HG02970 (cell line): ENCODE data around the gene UNC79.
A peak's percentile ranks its signal among the peaks of the same experiment; 100 is the strongest.

Experiments
- ATAC-seq: cut with Tn5 transposase; IDR thresholded peaks from one replicate; pipeline ENCODE4 v1.9.1; 2021; ENCODE audit warnings: mild to moderate bottlenecking, moderate library complexity, moderate number of reproducible peaks; ENCODE audit not compliant: unreplicated experiment, low FRiP score

Gene UNC79

DNA sequence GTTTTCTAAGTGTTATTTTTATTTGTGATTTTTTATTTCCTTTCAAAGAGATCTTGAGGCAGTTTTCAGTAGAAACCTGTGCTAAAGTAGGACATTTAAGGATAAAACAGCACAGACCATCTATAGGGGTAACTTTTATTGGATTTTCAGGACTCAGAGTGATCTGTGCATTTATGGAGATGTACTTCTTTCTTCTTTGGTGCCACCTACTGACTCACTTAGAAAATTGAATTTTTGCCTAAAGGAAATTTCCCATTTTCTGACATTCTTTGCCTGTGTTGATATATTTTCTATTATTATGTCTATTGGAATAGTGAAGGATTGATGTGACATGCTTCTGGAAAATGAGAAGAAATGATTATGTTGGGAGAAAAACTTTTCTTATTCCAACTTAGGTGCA is 113.0 kb downstream of the UNC79 start:
- no peak for ATAC-seq

DNA sequence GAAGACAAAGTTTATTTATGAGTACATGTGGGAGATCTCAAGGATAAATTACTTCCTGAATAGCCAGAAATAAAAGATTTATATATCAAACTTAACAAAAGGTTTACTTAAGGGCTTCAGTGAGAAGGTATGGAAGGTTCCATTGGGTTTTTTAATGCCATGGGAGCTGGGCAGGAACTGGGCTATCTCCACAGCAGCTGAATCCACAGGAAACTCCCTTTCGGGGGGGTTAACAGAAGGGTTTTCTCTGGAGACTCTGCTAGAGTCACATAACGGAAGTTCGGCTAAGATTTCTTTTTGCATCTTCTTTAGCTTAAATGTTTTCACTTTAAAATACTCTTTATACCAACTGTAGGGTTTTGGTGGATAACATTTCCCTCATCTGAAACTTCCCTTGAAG is 113.5 kb downstream of the UNC79 start:
- ATAC-seq, result no peak

DNA sequence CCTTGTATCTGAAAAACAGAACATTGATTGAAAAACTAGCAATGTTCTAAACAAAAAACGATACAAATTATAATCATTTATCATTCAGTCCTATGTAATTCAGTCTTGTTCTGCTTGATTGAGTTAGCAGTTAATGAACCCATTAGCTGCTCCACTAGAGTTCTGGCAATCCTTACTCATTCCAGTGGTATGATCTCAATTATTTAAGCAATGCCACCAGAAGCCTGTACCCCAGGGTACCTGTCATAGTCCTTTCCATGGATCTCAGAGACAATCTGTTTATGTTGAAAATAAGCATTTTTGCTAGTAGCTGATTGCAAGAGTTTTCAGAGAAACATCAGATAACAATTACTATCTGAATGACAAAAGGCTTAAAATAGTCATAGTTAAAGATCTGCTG is 115.9 kb downstream of the UNC79 start:
- ATAC-seq, result no peak

GRCh38 chr14:93548102-93548843 is 117.5 kb downstream of the UNC79 start:
- peak; percentile 73 for ATAC-seq

- ATAC-seq, result no peak
Measured at GRCh38 chr14:93549595-93549994, 118.9 kb downstream of the UNC79 start.

- ATAC-seq, result no peak
Measured at GRCh38 chr14:93564918-93565317, 134.2 kb downstream of the UNC79 start.

DNA sequence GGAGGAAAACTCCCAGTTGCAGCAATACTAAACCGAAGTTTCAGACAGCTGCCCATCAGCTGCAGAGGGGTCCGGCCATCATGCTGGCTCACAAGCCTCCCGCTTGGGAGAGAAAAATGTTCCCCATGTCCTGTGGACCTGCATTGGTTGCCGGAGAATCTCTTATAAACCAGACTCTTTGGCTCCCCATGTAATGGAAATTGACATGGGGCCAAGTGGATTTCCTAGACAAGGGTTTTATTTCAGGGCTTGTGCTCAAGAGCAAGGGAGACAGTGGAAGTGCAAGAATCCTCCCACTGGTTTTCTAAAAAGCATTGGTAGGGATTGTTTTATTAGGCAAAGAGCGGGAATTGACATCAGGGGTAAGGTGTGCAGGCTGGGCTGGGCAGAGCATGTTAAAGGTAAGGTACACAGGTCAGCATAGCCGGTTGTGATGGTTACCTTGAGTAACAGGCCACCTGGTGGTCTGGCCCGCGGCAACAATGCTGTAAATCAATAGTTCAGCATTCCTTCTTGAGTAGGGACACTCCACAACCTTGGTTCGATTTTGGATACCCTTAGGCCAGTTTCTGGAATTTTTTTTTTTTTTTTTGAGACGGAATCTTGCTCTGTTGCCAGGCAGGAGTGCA is 135.4 kb downstream of the UNC79 start:
- ATAC-seq, result no peak

DNA sequence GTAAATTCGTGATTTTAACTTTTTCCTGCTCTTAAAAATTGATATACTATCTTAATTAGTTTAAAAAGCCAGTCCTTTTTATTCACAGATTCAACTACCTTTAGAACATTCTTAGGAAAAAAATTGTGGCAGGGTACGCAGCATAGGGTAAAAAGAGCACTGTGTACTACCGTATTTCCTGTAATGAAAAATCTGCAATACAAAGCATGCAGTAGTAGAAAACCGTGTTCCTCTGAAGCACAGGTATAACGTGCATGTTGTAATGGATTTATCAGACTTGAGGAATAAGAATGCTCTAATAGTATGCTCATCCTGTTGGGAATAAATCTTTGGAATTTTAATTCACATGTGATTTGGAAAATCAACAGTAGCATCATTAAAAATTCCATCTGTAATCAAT is 140.5 kb downstream of the UNC79 start:
- ATAC-seq, result no peak

- ATAC-seq, result no peak
Measured at GRCh38 chr14:93579178-93579577, 148.4 kb downstream of the UNC79 start.

DNA sequence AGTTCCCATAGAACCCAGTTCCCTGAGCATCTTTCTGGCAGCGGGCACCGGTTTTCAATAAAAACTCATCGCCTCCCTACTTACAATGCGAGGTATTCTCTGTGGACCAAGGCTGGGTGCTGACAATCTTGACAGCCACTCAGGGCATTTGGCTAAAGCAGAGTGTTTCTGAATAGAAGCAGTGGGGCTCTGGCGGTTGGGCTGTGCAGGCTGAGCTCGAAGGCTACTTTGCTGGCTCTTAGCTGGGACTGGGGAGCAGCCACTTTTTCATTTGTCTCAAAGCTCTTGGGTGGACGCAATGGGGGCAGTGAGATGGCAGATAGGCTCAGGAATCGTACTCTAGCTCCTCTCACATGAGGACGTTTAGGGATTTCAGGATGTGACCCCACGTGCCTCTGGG is 151.8 kb downstream of the UNC79 start:
- no peak for ATAC-seq

DNA sequence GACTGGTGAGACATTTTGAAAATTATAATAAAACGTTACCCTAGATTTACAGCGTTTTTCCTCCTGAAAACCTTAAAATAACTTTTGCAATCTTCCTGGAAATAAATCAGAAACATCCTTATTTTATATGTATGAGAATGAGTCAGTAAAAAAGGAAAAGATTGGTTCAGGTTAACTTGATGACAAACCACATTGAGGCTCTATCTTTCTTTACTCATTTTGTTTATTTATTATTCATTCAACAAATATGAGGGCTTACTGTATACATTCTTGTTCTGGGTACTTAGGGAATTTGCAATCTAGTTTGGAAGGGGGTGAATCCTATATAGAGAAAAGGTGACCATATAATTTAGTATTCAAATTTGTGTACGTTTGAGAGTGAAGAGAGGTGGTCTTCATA is 156.6 kb downstream of the UNC79 start:
- ATAC-seq, result no peak

DNA sequence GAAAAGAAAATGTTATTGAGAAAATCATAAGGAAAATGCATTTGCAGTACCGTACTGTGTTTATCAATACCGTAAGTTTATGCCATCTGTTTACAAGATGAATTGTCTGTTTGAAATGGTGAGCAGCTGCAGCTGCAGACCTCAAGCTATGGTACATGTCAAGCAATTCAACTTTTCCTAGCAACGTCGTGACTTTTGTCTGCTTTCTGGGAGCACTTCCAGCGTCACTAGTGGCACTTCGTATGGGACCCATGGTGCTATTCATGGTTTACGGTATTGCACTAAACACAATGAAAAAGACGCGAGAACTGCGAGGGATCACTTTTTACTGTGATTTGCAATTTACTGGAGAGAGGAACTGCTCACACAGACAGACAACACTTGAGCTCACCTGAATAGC is 160.8 kb downstream of the UNC79 start:
- no peak for ATAC-seq

DNA sequence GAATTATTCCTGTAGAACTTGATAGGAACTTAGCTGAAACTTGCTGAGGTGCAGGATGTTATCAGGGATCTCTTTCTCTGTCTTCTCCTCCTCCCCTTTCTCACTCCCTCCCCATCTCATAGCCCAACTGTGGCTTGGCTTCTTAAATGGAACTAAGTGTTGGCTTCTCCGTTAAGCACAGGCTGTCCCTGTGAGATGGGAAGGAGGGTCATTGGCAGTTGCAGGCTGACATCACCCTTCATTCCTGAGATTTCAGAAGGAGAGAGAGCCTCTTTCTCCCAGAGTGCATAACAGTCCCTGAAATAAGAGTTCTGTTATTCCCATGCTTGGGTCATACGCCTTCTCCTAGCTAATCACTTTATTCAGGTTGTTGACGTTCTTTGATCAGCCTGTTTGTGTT is 162.0 kb downstream of the UNC79 start:
- ATAC-seq, result no peak

- ATAC-seq, result no peak
Measured at GRCh38 chr14:93606091-93606490, 175.4 kb downstream of the UNC79 start.

- ATAC-seq, result no peak
Measured at GRCh38 chr14:93619176-93619793, 188.5 kb downstream of the UNC79 start.

- ATAC-seq, result no peak
Measured at GRCh38 chr14:93628048-93628447, 197.3 kb downstream of the UNC79 start.

DNA sequence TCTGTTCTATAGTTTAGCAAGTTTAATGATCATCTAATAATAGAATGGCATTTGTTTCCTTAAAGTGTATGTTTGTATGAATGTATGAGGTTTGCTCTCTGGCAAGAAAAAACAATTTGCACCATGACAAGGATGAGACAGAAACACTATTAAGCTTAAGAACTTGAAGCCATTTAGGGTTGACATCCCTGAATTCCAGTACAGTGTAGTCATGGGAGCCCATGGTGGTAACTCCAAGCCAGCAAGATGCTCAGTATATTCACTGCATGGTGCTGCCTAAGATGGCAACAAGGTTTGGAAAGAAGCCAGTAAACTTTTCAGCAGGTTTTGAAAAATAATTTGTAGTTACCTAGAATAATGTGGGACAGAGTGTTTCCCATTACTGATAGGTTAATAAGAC is 198.9 kb downstream of the UNC79 start:
- no peak for ATAC-seq

DNA sequence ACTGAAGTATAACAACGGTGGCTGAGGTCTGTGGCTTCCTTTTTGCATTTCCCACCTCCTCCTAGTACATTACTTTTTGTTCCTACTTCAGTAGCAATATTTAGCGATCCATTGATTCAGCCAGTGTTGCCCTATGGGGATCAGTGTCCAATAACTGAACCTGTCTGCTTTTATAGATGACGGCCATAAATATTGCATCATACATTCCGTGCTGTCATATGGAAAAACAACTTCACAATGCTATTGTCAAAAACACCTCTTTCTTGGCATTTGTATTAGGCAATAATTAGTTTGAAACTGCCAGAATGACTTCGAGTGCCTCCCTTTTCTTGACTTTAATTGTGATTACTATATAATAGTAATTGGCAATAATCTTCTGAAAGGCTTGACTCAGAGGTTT is 208.1 kb downstream of the UNC79 start:
- no peak for ATAC-seq

GRCh38 chr14:93643127-93643526 is 212.4 kb downstream of the UNC79 start:
- no peak for ATAC-seq

- no peak for ATAC-seq
Measured at GRCh38 chr14:93643676-93644075, 212.9 kb downstream of the UNC79 start.

- no peak for ATAC-seq
Measured at GRCh38 chr14:93645200-93645599, 214.5 kb downstream of the UNC79 start.
